Activated CD8-positive, alpha-beta T cell treated with anti-CD3 and anti-CD28 coated beads for 36 hours (primary cell): ENCODE measurements around the gene ZNF384. TPM values are rescaled to one million over a fixed set of nuclear protein-coding genes. Genes with fewer than 3 reads are reported as not detected.

Experiments used
- ATAC-seq: fragments of 200-7000 bp; cut with Tn5 transposase; one replicate; pipeline ENCODE4 v1.10.0; 2021; ENCODE audit warnings: mild to moderate bottlenecking, moderate library complexity
- CTCF ChIA-PET: fragments of 350-600 bp; sonication (Branson Sonifier 250); formaldehyde crosslinking; loops from one replicate; lab custom pipeline; 2021; ENCODE audit warnings: antibody characterized with exemption; lab: Charles Lee
- POLR2A ChIA-PET: fragments of 350-600 bp; sonication (Branson Sonifier 250); formaldehyde crosslinking; loops from one replicate; lab custom pipeline; 2021; ENCODE audit warnings: antibody characterized with exemption; lab: Charles Lee
- DNase-seq: peaks from one replicate; pipeline ENCODE4 v3.0.0-alpha.2; 2020
- H3K27ac Mint-ChIP-seq: one replicate; pipeline ENCODE4 v1.8.0; 2021; ENCODE audit warnings: mild to moderate bottlenecking, mixed read lengths
- H3K27me3 Mint-ChIP-seq: one replicate; pipeline ENCODE4 v1.8.0; 2021; ENCODE audit warnings: mixed read lengths
- H3K36me3 Mint-ChIP-seq: one replicate; pipeline ENCODE4 v1.8.0; 2021; ENCODE audit warnings: low read depth, mixed read lengths
- H3K4me1 Mint-ChIP-seq: one replicate; pipeline ENCODE4 v1.8.0; 2021; ENCODE audit warnings: low read depth, mixed read lengths
- H3K4me3 Mint-ChIP-seq: one replicate; pipeline ENCODE4 v1.8.0; 2021; ENCODE audit warnings: mild to moderate bottlenecking, moderate library complexity, mixed read lengths
- H3K9me3 Mint-ChIP-seq: one replicate; pipeline ENCODE4 v1.8.0; 2021; ENCODE audit warnings: mixed read lengths
- intact Hi-C: fragments of 100-400 bp; cut with micrococcal nuclease; formaldehyde crosslinking; loops from one replicate; pipeline ENCODE4 v1.10.0; 2022
- total RNA-seq, 2 experiments: library from RNA; stranded (reverse); gene quantifications; one replicate each; pipeline ENCODE4 v1.2.3, GENCODE V29; 2021
- TF ChIP-seq, protein P1 (sequence below): fragments of 200-600 bp; IDR thresholded peaks from one replicate; pipeline ENCODE4 v1.8.0; 2022; ENCODE audit warnings: antibody characterized with exemption, mild to moderate bottlenecking

ZNF384 gene
- total RNA-seq, 2 experiments from 2014 or later = 55.2 to 56.7 TPM

DNA sequence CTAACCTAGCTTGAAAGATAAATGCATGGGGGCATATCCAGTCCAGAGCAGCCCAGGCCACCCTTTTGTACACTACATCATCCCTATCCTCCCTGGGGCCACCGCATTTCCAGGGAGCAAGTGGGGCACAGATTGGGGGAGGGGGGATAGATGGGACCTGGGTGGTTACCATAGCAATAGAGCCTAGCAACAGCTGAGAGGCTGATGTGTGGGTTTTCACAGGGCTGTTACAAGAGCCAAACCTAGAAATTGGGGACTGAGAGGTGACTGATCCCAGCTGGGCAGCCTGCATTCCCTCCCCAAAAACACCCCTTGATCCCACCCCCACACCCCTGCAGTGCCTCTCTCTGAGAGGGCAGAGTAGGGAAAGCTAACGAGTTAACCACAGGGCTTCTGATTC, 3.7 kb upstream of the ZNF384 start:
- no peak overlapping the region for H3K4me3 Mint-ChIP-seq
- no peak overlapping the region for H3K27ac Mint-ChIP-seq
- intact Hi-C loops = no loop called here

DNA sequence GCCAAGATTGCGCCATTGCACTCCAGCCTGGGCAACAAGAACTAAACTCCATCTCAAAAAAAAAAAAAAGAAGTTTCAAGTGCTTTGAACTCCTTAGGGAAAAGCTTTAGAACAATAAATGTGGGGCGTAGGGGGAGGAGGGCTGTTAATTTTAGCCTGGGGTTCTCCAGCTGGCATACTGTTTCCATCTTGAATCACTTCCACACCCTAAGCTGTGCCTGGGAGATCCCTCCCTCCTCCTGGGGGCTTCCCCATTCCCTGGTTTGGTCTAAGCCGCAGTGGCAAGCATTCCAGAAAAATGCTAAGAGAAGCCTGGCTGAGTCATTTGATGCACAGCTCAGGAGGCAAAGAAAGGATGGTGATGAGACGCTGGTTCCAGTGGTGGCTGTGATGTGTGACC, 2.3 kb upstream of the ZNF384 start:
- ATAC-seq = no peak
- peaks cover 27% of the 10 kb centered on the region for H3K4me1 Mint-ChIP-seq
- DNase-seq = no peak
- H3K27me3 Mint-ChIP-seq = no peaks in the 10 kb centered on the region
- no peak overlapping the region for H3K27ac Mint-ChIP-seq
- no peaks in the 10 kb centered on the region for H3K9me3 Mint-ChIP-seq
- ChIA-PET POLR2A (interaction anchor here (0.9 to 1.4 kb wide), 4 partner anchors 14 to 77 kb away, joined by 3 to 4 read pairs (median 3); partner anchors contain the start of gene MLF2), CTCF (interaction anchor here (1.1 to 2.4 kb wide), 2 partner anchors 134 to 178 kb away, joined by 3 to 8 read pairs; no protein-coding TSS in a partner anchor)
- no peak overlapping the region for H3K4me3 Mint-ChIP-seq
- TF ChIP-seq, protein P1, sequence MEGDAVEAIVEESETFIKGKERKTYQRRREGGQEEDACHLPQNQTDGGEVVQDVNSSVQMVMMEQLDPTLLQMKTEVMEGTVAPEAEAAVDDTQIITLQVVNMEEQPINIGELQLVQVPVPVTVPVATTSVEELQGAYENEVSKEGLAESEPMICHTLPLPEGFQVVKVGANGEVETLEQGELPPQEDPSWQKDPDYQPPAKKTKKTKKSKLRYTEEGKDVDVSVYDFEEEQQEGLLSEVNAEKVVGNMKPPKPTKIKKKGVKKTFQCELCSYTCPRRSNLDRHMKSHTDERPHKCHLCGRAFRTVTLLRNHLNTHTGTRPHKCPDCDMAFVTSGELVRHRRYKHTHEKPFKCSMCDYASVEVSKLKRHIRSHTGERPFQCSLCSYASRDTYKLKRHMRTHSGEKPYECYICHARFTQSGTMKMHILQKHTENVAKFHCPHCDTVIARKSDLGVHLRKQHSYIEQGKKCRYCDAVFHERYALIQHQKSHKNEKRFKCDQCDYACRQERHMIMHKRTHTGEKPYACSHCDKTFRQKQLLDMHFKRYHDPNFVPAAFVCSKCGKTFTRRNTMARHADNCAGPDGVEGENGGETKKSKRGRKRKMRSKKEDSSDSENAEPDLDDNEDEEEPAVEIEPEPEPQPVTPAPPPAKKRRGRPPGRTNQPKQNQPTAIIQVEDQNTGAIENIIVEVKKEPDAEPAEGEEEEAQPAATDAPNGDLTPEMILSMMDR = no peak
- intact Hi-C loops = no loop called here
- peaks cover 17% of the 10 kb centered on the region for H3K36me3 Mint-ChIP-seq

More for the DNA sequence above, 3.7 kb upstream of the ZNF384 start:
- ChIA-PET CTCF (interaction anchor here (0.6 to 2.0 kb wide), 5 partner anchors 9 to 129 kb away, joined by 3 to 9 read pairs (median 3); partner anchors contain the start of gene COPS7A), POLR2A (interaction anchor here (1.2 to 1.3 kb wide), 2 partner anchors 42 to 175 kb away, joined by 3 to 4 read pairs; partner anchors contain the start of gene TPI1)
- no peaks in the 10 kb centered on the region for H3K9me3 Mint-ChIP-seq
- TF ChIP-seq, protein P1 = no peak
- ATAC-seq (no peak), DNase-seq (no peak)
- H3K27me3 Mint-ChIP-seq = peaks cover under 1% of the 10 kb centered on the region
- peaks cover 3% of the 10 kb centered on the region for H3K36me3 Mint-ChIP-seq
- peaks cover 13% of the 10 kb centered on the region for H3K4me1 Mint-ChIP-seq

DNA sequence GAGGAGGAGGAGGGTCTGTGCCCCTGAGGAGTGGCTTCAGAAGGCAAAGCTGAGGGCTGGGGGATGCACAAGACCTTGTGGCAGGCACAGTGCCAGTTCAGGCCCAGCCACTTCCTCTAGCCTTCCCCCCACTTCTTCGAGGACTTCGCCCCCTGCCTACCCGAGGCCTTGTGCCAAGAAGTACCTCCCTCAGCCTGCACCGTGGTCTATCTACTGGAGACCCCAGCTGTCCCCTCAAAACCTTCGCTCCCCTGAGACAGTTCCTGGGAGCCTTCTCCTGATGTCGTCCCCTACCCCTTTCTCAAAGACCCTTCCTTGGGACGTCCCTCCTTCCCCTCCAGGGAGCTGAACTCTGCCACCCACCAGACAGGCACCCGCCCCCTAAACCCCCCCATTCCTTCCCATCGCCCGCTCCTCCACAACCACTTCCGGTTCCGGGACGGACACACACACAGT, 604 bp downstream of the ZNF384 start:
- DNase-seq (peak; percentile 67), ATAC-seq (peak; percentile 8)
- Mint-ChIP-seq H3K27ac (peak overlapping the region; percentile 97), H3K4me3 (peak overlapping the region; percentile 86), H3K27me3 (no peaks in the 10 kb centered on the region), H3K36me3 (peaks cover 37% of the 10 kb centered on the region), H3K4me1 (peaks cover 47% of the 10 kb centered on the region), H3K9me3 (no peaks in the 10 kb centered on the region)
- TF ChIP-seq, protein P1 = no peak
- CTCF ChIA-PET = interaction anchor here (0.7 to 2.3 kb wide), 18 partner anchors 9 to 218 kb away, joined by 3 to 33 read pairs (median 4); partner anchors contain the start of genes CDCA3, COPS7A, LRRC23 and MLF2
- POLR2A ChIA-PET = interaction anchor here (0.5 to 2.3 kb wide), 22 partner anchors 11 to 430 kb away, joined by 3 to 22 read pairs (median 4); partner anchors contain the start of genes ACRBP, C12orf57, CDCA3 and COPS7A
- intact Hi-C loops = no loop called here

DNA sequence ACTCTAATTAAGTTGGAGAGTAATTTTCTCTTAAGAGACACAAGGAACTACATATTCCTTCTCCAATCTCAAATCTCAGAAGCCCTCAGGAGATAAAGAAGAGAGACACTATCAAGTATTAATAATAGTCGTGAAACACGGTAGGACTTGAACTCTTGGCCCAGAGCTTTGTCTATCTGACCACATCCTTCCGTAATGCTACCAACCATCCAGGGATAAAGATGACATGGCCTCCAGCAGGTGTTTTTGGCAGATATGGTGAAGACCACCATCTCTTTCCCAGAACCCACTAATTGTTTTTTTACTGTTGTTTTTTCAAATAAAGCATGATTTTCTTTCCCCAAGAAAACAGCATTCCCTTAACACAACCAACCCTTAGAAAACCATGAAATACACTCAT, 3.4 kb downstream of the ZNF384 start:
- no peak for DNase-seq
- TF ChIP-seq, protein P1 = no peak
- Mint-ChIP-seq H3K4me1 (peaks cover 52% of the 10 kb centered on the region), H3K4me3 (no peak overlapping the region), H3K9me3 (no peaks in the 10 kb centered on the region), H3K36me3 (peaks cover 49% of the 10 kb centered on the region), H3K27ac (peak overlapping the region; percentile 26), H3K27me3 (no peaks in the 10 kb centered on the region)
- intact Hi-C loops = loop anchor here (2.0 kb wide), 1 partner anchor 67 kb away; no protein-coding TSS in a partner anchor
- ATAC-seq = no peak
- CTCF ChIA-PET = interaction anchor here (0.7 to 1.9 kb wide), 8 partner anchors 13 to 193 kb away, joined by 3 to 8 read pairs (median 4); partner anchors contain the start of genes COPS7A and MRPL51
- POLR2A ChIA-PET = no interaction called here

DNA sequence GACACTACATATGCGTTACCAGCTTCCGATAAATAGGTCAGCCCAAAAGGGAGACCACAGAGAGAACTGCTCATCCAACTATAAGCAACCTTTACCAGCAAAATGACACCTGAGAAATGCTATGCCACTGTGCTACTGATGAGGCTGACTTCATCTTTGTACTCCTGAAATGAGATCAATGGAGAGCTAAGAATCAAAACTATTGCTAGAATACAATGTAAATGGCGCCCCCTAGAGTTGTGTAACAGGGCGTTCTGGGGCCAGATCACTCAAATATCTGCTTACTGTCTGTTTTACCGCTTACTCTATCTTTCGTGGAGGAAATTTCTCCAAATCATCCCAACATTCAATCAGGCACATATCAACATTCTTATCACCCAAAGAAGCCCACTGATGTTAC, 4.6 kb downstream of the ZNF384 start:
- ATAC-seq = no peak
- peak overlapping the region; percentile 80 for H3K27ac Mint-ChIP-seq
- peak; percentile 78 for DNase-seq
- intact Hi-C loops = loop anchor here (2.0 kb wide), 1 partner anchor 66 kb away; no protein-coding TSS in a partner anchor
- H3K4me3 Mint-ChIP-seq = no peak overlapping the region
- POLR2A ChIA-PET = interaction anchor here (0.6 to 1.2 kb wide), 4 partner anchors 12 to 39 kb away, joined by 3 to 13 read pairs (median 4); partner anchors contain the start of gene COPS7A
- TF ChIP-seq, protein P1 = peak; percentile 64
- peaks cover 53% of the 10 kb centered on the region for H3K36me3 Mint-ChIP-seq
- H3K27me3 Mint-ChIP-seq = no peaks in the 10 kb centered on the region
- CTCF ChIA-PET = interaction anchor here (0.6 to 2.3 kb wide), 39 partner anchors 8 to 213 kb away, joined by 3 to 35 read pairs (median 6); partner anchors contain the start of genes COPS7A and NOP2
- no peaks in the 10 kb centered on the region for H3K9me3 Mint-ChIP-seq
- H3K4me1 Mint-ChIP-seq = peaks cover 49% of the 10 kb centered on the region
